ENCODE results near the gene FMO2. TPM values are rescaled to one million over a fixed set of nuclear protein-coding genes. Genes with fewer than 3 reads are reported as not detected.
A peak's percentile ranks its signal among the peaks of the same experiment; 100 is the strongest.

The FMO2 gene
- total RNA-seq, 4 donors from 2014 or later, result 36.0 to 179 (median 89.4) TPM

GRCh38 chr1:171188388-171189266 is 3.5 kb downstream of the FMO2 start:
- TF ChIP-seq CTCF (IDR thresholded peaks at IDR 0.05), result no peak
- DNase-seq (ENCODE audit: low spot score), result peak; percentile 58
- no peak for ATAC-seq (ENCODE audit: low FRiP score)

DNA sequence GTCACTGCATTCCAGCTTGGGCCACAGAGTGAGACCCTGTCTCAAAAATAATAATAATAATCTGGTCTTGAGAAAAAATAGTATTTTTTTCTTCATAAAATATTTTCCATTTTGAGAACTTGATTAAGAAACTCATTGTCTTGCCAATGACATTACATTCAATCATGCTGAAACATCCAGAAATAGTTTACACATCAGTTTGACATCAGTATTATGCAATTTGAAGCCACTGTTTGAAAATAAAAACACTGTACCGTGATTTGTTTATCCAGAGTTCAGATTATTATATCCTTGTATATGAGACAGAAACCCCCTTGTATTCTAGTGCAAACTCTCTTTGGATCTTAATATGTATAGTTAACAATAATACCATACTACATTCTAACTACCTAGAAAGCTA is 6.9 kb downstream of the FMO2 start:
- no peak for DNase-seq (ENCODE audit: low spot score)
- TF ChIP-seq CTCF (IDR thresholded peaks at IDR 0.05), result no peak
- ATAC-seq (ENCODE audit: low FRiP score), result no peak

GRCh38 chr1:171195767-171196166 is 10.7 kb downstream of the FMO2 start:
- DNase-seq (ENCODE audit: low spot score) (no peak), ATAC-seq (ENCODE audit: low FRiP score) (no peak)
- TF ChIP-seq CTCF (IDR thresholded peaks at IDR 0.05), result no peak

DNA sequence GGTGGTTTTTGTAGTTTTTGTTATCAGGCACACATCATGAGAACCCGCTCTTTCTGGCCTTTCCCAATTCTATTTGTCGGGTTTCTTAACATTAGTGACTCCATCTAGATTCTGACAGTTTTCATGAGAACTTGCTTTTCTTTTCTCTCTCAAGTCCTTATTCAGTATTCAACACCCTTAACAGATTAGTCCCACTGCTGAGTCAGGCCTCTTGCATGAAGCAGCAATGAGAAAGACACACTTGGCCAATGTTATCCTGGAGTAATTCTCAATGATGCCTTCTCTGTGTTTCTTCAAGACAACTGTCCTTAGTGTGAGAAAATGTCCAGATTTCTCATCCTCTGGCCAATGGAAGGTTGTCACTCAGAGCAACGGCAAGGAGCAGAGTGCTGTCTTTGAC is 11.3 kb downstream of the FMO2 start:
- ATAC-seq (ENCODE audit: low FRiP score) (no peak), DNase-seq (ENCODE audit: low spot score) (no peak)
- TF ChIP-seq CTCF (IDR thresholded peaks at IDR 0.05), result no peak

DNA sequence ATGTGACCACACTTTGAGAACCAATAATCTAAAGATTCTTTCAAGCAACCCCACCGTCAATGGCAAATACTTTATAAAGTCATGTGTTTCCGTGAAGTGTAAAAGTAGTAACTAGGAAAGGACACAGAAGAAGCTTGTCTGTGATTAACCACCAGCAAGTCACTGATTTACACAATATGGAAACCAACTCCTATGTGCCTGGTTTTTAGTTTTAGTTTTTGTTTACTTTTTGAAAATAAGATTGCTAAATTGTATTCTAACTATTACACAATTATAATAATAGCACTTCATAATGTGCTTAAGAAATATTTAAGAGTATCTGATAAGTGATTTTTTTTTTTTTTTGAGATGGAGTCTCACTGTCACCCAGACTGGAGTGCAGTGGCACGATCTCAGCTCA is 13.0 kb downstream of the FMO2 start:
- DNase-seq (ENCODE audit: low spot score), result no peak
- ATAC-seq (ENCODE audit: low FRiP score), result no peak
- TF ChIP-seq CTCF (IDR thresholded peaks at IDR 0.05), result no peak

GRCh38 chr1:171204296-171204695 is 19.2 kb downstream of the FMO2 start:
- no peak for ATAC-seq (ENCODE audit: low FRiP score)
- TF ChIP-seq CTCF (IDR thresholded peaks at IDR 0.05), result no peak
- DNase-seq (ENCODE audit: low spot score), result no peak

Measured in omental fat pad (tissue), 4 donors.